Stromal cell of bone marrow (primary cell): ENCODE data around the gene NIT2.
"Not testable (repeated sequence)": the region's sequence is repeated elsewhere in the genome, so short reads cannot be mapped to it uniquely, and the experiment has no call there.

Experiments used
- DNase-seq: peaks from one replicate; pipeline ENCODE4 v3.0.0-alpha.2; 2012; ENCODE audit warnings: low read depth

NIT2 gene

GRCh38 chr3:100338911-100339310 lies 4.4 kb downstream of the NIT2 start:
- DNase-seq, result no peak

GRCh38 chr3:100339786-100340185 lies 5.2 kb downstream of the NIT2 start:
- no peak for DNase-seq

- no peak for DNase-seq
These were observed 6.0 kb downstream of the NIT2 start for GRCh38 chr3:100340527-100340926.

- no peak for DNase-seq
These were observed 14.2 kb downstream of the NIT2 start for GRCh38 chr3:100348727-100349126.

GRCh38 chr3:100351770-100352169 lies 17.2 kb downstream of the NIT2 start:
- DNase-seq, result not testable (repeated sequence)

GRCh38 chr3:100352296-100353231 lies 18.0 kb downstream of the NIT2 start:
- no peak for DNase-seq

GRCh38 chr3:100354850-100355249 lies 20.3 kb downstream of the NIT2 start:
- no peak for DNase-seq

GRCh38 chr3:100358413-100358812 lies 23.9 kb downstream of the NIT2 start:
- DNase-seq, result no peak

GRCh38 chr3:100359035-100359434 lies 24.5 kb downstream of the NIT2 start:
- DNase-seq, result no peak

- DNase-seq, result no peak
These were observed 26.4 kb downstream of the NIT2 start for GRCh38 chr3:100360757-100361496.

- DNase-seq, result no peak
These were observed 27.3 kb downstream of the NIT2 start for GRCh38 chr3:100361897-100362296.

- DNase-seq, result no peak
These were observed 29.9 kb downstream of the NIT2 start for GRCh38 chr3:100364421-100364820.

- DNase-seq, result no peak
These were observed 31.9 kb downstream of the NIT2 start for GRCh38 chr3:100366424-100366823.

GRCh38 chr3:100368441-100368840 lies 33.9 kb downstream of the NIT2 start:
- no peak for DNase-seq

- no peak for DNase-seq
These were observed 36.2 kb downstream of the NIT2 start for GRCh38 chr3:100370756-100371155.

GRCh38 chr3:100374521-100374920 lies 40.0 kb downstream of the NIT2 start:
- DNase-seq, result no peak

- DNase-seq, result no peak
These were observed 41.7 kb downstream of the NIT2 start for GRCh38 chr3:100376301-100376700.

GRCh38 chr3:100384733-100385525 lies 50.4 kb downstream of the NIT2 start:
- DNase-seq, result no peak

- no peak for DNase-seq
These were observed 52.0 kb downstream of the NIT2 start for GRCh38 chr3:100386437-100387074.

GRCh38 chr3:100389025-100389424 lies 54.5 kb downstream of the NIT2 start:
- DNase-seq, result no peak

- no peak for DNase-seq
These were observed 61.3 kb downstream of the NIT2 start for GRCh38 chr3:100395679-100396431.
